CD4-positive, alpha-beta T cell treated with Interleukin-2 at 100 ng/mL for 4 hours (primary cell): ENCODE results near the gene NUP133.
"Not testable (repeated sequence)": the region's sequence is repeated elsewhere in the genome, so short reads cannot be mapped to it uniquely, and the experiment has no call there.

Experiments
- DNase-seq: peaks from one replicate; pipeline ENCODE4 v3.0.0-alpha.2; 2020; ENCODE audit warnings: low spot score

Gene NUP133

DNA sequence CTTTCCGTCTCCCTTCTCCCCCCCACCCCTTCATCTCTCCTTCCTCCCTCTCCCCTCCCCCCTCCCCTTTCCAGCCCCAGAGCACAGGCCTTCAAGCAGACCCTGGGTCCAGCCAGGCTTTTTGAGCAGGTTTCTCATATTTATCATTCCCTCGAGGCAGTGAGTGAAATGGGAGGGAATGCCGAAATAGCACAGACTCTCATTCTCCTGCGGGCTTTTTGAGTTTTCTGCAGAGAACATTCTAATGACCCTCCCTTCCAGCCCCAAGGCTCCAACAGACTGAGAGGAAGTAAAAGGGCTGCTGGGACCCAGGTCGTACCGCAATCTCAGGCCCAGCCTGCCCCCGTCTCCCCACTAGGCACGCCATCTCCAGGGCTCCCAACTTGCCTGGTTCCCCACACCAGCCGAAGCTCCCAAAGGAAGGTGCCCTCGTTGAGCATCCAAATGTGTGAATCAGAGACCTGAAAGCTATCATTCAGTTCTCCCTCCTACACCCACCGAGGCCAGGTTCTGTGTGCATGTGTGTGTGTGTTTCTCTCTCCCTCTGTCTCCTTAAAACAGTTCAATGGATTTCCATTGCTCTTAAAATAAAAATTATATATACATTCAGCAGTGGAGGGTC, 96.6 kb downstream of the NUP133 start:
- no peak for DNase-seq

DNA sequence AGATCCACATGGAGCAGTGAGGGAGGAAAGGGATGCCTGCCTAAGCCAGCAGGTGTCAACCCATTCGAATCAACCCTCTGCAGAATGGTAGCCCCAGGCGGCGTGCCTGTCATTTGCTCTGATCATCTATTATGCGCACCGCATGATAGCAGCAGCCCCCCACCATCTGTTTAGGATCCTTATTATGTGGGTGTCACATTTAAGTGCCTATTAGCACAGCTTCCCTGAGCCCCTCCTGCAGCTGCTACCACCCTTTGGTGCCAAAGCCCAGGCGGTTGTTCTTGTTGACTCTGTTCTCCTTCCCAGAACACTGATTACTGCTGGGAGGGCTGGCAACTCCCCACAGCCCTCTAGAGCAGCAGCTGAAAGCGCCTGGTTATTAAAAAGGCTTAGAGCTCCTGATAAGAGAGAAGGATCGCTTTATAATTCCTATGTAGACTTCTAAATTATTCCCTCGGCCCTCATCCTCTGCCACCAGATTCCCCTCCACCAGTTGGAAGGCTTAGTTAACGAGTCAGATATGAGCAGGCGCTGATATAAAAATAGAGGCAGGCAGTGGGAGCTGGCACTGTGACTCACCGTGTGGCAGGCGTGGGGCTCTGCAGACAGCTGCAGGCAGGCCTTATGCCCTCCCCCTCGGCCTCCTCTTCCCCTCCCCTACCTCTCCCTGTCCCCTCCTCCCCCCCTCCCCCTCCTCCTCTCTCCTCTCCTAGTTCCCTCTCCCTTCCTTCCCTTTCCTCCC, 97.3 kb downstream of the NUP133 start:
- DNase-seq: no peak

DNA sequence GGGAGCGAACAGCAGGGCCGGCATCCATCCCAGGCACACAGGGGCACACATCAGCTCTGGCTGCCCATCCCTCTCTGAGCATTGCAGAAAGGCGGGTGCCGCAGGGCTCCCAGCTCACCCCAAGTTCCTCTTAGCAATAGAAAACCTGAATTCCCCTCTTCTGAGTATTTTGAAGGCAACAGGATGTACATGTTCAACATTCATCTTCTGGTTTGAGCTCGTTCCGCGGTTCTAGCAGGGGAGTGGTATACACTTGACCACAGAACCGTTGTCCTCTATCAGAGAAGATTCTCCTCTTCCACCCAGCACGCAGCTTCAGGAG, 97.8 kb downstream of the NUP133 start:
- DNase-seq: no peak

DNA sequence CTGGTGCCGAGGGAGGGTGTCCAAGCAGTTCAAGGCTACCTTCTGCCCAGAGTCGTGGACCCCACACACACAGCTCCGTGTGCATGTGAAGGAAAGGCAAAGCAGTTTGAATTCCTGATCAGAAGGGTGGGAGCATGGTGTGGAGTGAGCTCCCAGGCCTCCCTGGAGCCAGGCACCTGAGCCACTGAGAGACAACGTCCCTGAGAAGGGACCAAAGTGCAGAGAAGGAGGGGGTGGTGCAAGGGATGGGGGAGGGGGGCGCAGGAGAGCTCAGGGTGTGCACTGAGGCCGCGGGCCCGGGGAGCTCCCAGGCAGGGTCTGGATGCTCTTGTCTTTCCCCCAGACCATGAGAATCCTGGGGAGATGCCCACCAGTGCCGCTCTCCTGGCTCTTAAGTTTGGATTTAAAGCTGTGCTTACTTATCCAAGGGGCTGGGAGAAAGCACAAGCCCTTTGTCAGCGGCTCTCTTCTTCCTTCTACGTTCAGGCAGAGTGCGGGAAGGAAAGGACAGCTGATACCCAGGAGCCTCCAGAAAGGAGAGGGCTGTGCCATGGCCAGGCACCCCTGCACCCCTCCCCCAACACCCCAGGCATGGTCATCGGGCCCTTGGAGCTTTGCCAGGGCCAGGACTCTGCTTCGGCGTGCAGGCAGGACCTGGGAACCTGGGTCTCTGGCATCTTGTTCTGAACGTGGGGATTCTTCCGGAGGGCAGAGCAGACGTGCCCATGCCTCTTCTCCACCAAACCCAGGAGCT, 98.3 kb downstream of the NUP133 start:
- no peak for DNase-seq

DNA sequence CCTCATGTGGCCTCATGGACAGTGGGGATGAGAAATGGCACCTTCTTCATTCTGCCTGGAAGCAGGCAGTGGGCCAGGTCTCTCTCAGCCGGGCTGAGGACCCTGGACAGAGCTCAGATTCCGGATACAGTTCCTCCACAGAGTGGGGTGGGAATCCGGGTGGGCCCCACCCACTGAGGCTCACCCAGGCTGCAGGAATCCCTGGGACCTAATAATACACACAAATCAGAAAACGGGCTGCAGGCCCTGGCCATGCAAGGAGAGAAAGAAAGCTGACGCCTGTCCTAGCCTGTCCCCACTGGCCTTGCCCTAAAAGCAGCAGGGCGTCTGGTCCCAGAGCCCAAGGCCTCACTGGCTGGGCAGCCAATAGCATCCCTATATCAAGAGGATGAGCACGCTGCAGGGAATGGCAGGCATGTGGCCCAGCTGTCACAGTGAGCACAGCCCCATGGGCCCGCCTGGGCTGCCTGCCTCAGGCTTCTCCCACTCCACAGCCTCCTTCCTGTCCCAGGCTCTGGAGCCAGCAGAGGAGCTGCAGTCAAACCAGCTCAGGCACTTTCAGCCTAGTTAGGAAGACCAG, 99.6 kb downstream of the NUP133 start:
- no peak for DNase-seq

DNA sequence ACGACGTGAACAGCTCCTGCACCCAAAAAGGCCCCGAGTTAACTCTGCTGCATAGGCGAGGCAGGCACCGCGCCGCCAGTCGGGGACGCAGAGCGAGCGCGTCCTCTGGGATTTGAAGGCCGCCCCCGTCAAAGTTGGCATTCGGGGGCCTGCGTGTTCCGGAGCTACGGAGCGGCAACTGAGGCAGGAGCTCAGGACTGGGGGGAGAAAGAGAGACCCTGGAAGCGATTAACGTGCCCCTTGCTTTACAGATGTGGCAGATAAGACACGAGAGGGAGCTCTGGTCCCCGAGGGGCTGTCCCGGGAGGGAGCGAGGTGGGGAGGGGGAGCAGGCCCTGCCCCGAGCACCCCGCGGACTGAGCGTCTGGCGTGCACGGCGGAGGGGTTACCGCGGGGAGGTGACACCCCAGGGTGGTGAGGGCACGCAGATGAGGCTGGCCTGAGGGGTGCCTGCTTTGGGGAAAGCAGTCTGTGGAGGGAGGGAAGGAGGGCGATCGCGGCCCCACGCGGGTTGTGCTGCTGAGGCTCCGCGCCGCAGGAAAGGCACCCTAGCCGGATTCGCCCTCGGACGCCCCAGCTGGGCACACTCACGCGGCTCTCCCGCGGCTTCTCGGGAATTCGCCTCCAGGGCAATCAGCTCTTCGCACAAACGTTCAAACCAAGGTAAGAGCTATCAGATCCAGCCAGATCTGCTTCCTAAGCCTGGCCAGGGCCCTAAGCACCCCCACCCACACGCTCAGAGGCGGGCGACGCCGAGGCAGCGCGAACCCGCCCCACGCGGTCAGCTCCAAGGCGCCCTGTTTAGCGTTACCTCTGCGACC, 100.7 kb downstream of the NUP133 start:
- DNase-seq: no peak

DNA sequence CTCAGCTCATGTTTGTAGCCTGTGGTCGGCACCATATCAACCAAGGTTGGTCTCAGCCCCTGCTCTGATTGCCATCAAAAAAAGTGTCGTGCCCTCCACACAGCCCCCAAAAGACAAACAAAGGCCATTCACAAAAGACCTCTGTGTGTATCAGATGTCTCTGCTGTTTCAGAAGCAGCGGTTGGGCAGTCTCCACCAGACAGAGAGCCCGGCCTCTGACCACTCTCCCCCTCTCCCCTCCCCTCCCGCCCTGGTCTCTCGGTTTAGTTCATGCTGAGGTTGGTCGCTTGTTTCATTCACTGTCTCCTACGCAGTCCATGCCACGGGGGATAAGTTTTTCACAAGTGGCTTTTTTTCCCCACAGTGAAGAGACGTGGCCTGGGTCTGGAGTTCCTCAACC, 101.3 kb downstream of the NUP133 start:
- no peak for DNase-seq

DNA sequence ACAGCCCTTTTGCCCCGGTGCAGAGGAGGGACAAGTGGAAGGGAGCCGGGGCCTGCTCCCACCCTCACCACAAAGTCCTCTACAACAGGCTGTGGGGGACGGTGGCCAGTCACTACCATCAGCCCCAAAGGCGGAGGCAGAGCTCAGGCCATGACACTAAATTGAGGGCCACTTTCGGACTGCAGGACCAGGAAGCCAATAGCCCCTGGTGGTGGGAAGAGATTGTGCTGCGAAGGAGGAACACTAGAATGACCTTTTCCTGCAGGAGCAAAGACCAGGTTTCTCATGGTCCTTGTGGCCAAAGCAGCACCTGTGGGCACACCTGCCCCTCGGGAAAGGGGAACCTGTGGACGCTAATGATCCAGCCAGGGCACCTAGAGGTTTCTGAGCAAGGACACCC, 104.6 kb downstream of the NUP133 start:
- DNase-seq: no peak

DNA sequence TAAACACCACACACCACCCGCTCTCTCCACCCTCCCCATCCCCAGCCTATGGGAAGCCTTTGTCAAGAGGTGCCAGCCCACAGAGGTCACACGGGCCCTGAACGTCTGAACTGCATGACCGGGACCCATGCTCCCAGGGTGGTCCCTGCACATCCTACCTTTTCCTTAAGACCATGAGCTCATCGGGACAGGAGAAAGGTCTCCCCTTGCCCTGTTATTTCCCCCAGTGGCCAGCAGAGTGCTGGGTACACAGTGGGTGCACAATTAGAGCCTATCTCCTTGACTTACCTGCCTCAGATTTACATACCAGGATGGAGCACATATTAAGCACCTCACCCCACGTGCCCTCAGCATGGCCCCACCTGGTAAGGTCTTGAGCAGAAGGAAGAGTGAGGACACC, 105.1 kb downstream of the NUP133 start:
- DNase-seq: no peak

DNA sequence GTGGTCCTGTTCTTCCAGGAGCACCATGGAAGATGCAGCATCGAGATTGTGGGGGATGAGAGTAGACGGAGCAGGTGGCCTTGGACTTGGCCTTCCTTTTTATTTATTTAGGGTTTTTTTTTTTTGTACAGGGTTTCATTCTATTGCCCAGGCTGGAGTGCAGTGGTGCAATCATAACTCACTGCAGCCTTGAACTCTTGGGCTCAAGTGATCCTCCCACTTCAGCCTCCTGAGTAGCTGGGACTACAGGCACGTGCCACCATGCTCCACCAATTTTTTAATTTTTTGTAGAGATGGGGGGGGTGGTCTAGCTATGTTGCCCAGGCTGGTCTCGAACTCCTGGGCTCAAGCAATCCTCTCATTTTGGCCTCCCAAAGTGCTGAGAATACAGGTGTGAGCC, 105.8 kb downstream of the NUP133 start:
- DNase-seq: not testable (repeated sequence)

DNA sequence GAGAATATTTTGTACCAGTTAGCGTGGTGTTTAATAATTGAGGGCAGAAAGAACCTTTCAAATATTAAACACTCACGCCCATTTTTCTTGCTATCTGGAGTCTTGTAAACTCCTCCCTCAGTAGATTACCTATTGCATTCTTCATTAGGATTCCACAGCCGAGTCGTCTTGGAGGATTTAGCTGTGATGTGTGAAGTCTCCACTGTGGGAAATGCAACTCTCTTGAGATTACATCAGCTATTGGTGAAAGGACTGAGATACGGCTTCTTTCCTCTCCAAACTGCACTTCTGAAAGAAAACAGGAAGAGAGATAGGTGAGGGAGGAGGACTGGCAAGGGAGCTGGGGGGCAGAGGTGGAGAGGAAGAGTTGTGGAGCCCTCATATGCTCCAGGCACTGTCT, 110.4 kb downstream of the NUP133 start:
- no peak for DNase-seq

DNA sequence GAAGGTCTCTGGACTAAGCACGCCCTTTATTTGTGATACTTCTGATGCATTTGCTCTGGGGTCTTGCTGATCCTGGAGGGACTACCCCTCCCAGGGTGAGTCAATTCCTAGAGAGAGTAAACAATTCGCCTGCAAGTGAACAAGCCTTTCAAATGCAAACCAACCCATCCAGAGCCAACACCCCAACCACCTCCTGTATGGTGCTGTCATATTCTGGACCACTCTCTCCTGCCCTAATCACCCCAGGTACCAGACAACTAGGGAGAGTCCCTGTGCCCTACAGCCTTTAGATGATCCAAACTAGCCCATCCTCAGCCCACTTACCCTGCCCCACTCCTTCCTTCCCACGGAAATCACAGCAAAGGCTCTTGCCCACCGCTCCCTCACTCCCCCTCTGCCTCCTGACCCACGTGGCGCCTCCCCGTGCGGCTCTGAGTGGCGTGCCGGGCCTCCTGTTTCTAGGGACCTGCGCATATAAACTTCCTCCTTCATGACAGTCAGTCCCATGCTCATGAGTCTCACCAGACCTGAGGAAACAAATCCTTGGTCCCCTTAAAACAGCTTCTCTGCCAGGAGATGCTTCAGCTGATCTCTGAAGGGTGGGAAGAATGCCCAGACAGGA, 111.4 kb downstream of the NUP133 start:
- DNase-seq: no peak

DNA sequence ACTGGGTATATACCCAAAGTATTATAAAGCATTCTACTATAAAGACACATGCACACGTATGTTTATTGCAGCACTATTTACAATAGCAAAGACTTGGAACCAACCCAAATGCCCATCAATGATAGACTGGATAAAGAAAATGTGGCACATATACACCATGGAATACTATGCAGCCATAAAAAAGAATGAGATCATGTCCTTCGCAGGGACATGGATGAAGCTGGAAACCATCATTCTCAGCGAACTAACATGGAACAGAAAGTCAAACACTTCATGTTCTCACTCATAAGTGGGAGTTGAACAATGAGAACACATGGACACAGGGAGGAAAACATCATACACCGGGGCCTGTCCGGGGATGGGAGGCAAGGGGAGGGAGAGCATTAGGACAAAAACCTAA, 113.6 kb downstream of the NUP133 start:
- DNase-seq: not testable (repeated sequence)

DNA sequence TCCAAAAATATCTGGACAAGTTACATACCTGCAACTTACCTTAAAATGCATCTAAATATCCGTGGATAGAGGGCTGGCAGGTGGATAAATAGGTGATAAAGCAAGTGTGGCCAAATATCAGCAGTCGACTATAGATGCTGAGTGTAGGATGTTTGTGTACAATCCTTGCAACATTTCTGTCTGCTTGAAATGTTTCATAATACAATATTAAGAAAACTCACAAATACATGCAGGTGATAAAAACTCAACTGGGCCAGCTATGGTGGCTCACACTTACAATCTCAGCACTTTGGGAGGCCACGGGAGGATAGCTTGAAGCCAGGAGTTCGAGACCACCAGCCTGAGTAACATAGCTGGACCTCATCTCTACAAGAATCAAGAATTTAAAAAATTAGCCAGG, 115.2 kb downstream of the NUP133 start:
- DNase-seq: no peak
